ENCODE data around the gene CREB5.

The CREB5 gene

GRCh38 chr7:28684650-28685241 is 272.4 kb downstream of the CREB5 start:
- Mint-ChIP-seq H3K9me3 (no peaks in the 10 kb centered on the region), H3K36me3 (ENCODE audit: low read depth) (no peaks in the 10 kb centered on the region), H3K4me1 (ENCODE audit: low read depth) (no peaks in the 10 kb centered on the region), H3K27me3 (ENCODE audit: low read depth) (no peaks in the 10 kb centered on the region), H3K27ac (no peak overlapping the region), H3K4me3 (no peak overlapping the region)
- DNase-seq (ENCODE audit: low spot score) = no peak

- H3K4me3 Mint-ChIP-seq = no peak overlapping the region
- no peaks in the 10 kb centered on the region for H3K4me1 Mint-ChIP-seq (ENCODE audit: low read depth)
- H3K36me3 Mint-ChIP-seq (ENCODE audit: low read depth) = no peaks in the 10 kb centered on the region
- no peak overlapping the region for H3K27ac Mint-ChIP-seq
- no peaks in the 10 kb centered on the region for H3K9me3 Mint-ChIP-seq
- no peaks in the 10 kb centered on the region for H3K27me3 Mint-ChIP-seq (ENCODE audit: low read depth)
- no peak for DNase-seq (ENCODE audit: low spot score)
Observed at GRCh38 chr7:28685242-28685643, 272.9 kb downstream of the CREB5 start.

- H3K36me3 Mint-ChIP-seq (ENCODE audit: low read depth) = no peaks in the 10 kb centered on the region
- DNase-seq (ENCODE audit: low spot score) = no peak
- no peaks in the 10 kb centered on the region for H3K27me3 Mint-ChIP-seq (ENCODE audit: low read depth)
Observed at GRCh38 chr7:28685644-28686417, 273.5 kb downstream of the CREB5 start.

GRCh38 chr7:28686418-28686800 is 274.1 kb downstream of the CREB5 start:
- Mint-ChIP-seq H3K4me3 (no peak overlapping the region), H3K4me1 (ENCODE audit: low read depth) (no peaks in the 10 kb centered on the region), H3K27me3 (ENCODE audit: low read depth) (no peaks in the 10 kb centered on the region), H3K9me3 (no peaks in the 10 kb centered on the region), H3K36me3 (ENCODE audit: low read depth) (no peaks in the 10 kb centered on the region), H3K27ac (no peak overlapping the region)
- DNase-seq (ENCODE audit: low spot score) = no peak

More at GRCh38 chr7:28685644-28686417, 273.5 kb downstream of the CREB5 start:
- Mint-ChIP-seq H3K27ac (no peak overlapping the region), H3K9me3 (no peaks in the 10 kb centered on the region), H3K4me1 (ENCODE audit: low read depth) (no peaks in the 10 kb centered on the region), H3K4me3 (no peak overlapping the region)

- H3K27me3 Mint-ChIP-seq (ENCODE audit: low read depth) = no peaks in the 10 kb centered on the region
- no peak overlapping the region for H3K4me3 Mint-ChIP-seq
- no peak overlapping the region for H3K27ac Mint-ChIP-seq
- no peaks in the 10 kb centered on the region for H3K36me3 Mint-ChIP-seq (ENCODE audit: low read depth)
- H3K9me3 Mint-ChIP-seq = no peaks in the 10 kb centered on the region
- DNase-seq (ENCODE audit: low spot score) = no peak
- no peaks in the 10 kb centered on the region for H3K4me1 Mint-ChIP-seq (ENCODE audit: low read depth)
Observed at GRCh38 chr7:28687537-28687936, 275.2 kb downstream of the CREB5 start.

GRCh38 chr7:28688174-28688573 is 275.9 kb downstream of the CREB5 start:
- no peaks in the 10 kb centered on the region for H3K36me3 Mint-ChIP-seq (ENCODE audit: low read depth)
- H3K9me3 Mint-ChIP-seq = no peaks in the 10 kb centered on the region
- no peak overlapping the region for H3K27ac Mint-ChIP-seq
- no peak overlapping the region for H3K4me3 Mint-ChIP-seq
- no peaks in the 10 kb centered on the region for H3K4me1 Mint-ChIP-seq (ENCODE audit: low read depth)
- no peaks in the 10 kb centered on the region for H3K27me3 Mint-ChIP-seq (ENCODE audit: low read depth)
- no peak for DNase-seq (ENCODE audit: low spot score)

GRCh38 chr7:28688651-28689050 is 276.3 kb downstream of the CREB5 start:
- H3K36me3 Mint-ChIP-seq (ENCODE audit: low read depth) = no peaks in the 10 kb centered on the region
- H3K4me3 Mint-ChIP-seq = no peak overlapping the region
- no peaks in the 10 kb centered on the region for H3K4me1 Mint-ChIP-seq (ENCODE audit: low read depth)
- H3K27ac Mint-ChIP-seq = no peak overlapping the region
- no peak for DNase-seq (ENCODE audit: low spot score)
- H3K27me3 Mint-ChIP-seq (ENCODE audit: low read depth) = no peaks in the 10 kb centered on the region
- H3K9me3 Mint-ChIP-seq = no peaks in the 10 kb centered on the region

- no peaks in the 10 kb centered on the region for H3K27me3 Mint-ChIP-seq (ENCODE audit: low read depth)
- no peak for DNase-seq (ENCODE audit: low spot score)
- H3K4me3 Mint-ChIP-seq = no peak overlapping the region
- no peaks in the 10 kb centered on the region for H3K9me3 Mint-ChIP-seq
- no peaks in the 10 kb centered on the region for H3K4me1 Mint-ChIP-seq (ENCODE audit: low read depth)
- H3K27ac Mint-ChIP-seq = no peak overlapping the region
- no peaks in the 10 kb centered on the region for H3K36me3 Mint-ChIP-seq (ENCODE audit: low read depth)
Observed at GRCh38 chr7:28695300-28696295, 283.3 kb downstream of the CREB5 start.

GRCh38 chr7:28697913-28698563 is 285.7 kb downstream of the CREB5 start:
- Mint-ChIP-seq H3K27ac (no peak overlapping the region), H3K36me3 (ENCODE audit: low read depth) (no peaks in the 10 kb centered on the region), H3K9me3 (no peaks in the 10 kb centered on the region), H3K4me3 (no peak overlapping the region), H3K27me3 (ENCODE audit: low read depth) (no peaks in the 10 kb centered on the region), H3K4me1 (ENCODE audit: low read depth) (no peaks in the 10 kb centered on the region)
- DNase-seq (ENCODE audit: low spot score) = no peak

- Mint-ChIP-seq H3K27me3 (ENCODE audit: low read depth) (no peaks in the 10 kb centered on the region), H3K4me1 (ENCODE audit: low read depth) (no peaks in the 10 kb centered on the region), H3K4me3 (no peak overlapping the region), H3K9me3 (no peaks in the 10 kb centered on the region), H3K36me3 (ENCODE audit: low read depth) (no peaks in the 10 kb centered on the region), H3K27ac (no peak overlapping the region)
- no peak for DNase-seq (ENCODE audit: low spot score)
Observed at GRCh38 chr7:28698840-28699239, 286.5 kb downstream of the CREB5 start.

GRCh38 chr7:28700096-28700495 is 287.8 kb downstream of the CREB5 start:
- Mint-ChIP-seq H3K4me1 (ENCODE audit: low read depth) (no peaks in the 10 kb centered on the region), H3K27me3 (ENCODE audit: low read depth) (no peaks in the 10 kb centered on the region), H3K27ac (no peak overlapping the region), H3K9me3 (no peaks in the 10 kb centered on the region), H3K36me3 (ENCODE audit: low read depth) (no peaks in the 10 kb centered on the region), H3K4me3 (no peak overlapping the region)
- no peak for DNase-seq (ENCODE audit: low spot score)

GRCh38 chr7:28700790-28701203 is 288.5 kb downstream of the CREB5 start:
- no peak overlapping the region for H3K4me3 Mint-ChIP-seq
- H3K27me3 Mint-ChIP-seq (ENCODE audit: low read depth) = no peaks in the 10 kb centered on the region
- H3K4me1 Mint-ChIP-seq (ENCODE audit: low read depth) = no peaks in the 10 kb centered on the region
- no peaks in the 10 kb centered on the region for H3K9me3 Mint-ChIP-seq
- no peak for DNase-seq (ENCODE audit: low spot score)
- no peak overlapping the region for H3K27ac Mint-ChIP-seq
- H3K36me3 Mint-ChIP-seq (ENCODE audit: low read depth) = no peaks in the 10 kb centered on the region

- Mint-ChIP-seq H3K36me3 (ENCODE audit: low read depth) (no peaks in the 10 kb centered on the region), H3K4me1 (ENCODE audit: low read depth) (no peaks in the 10 kb centered on the region), H3K27me3 (ENCODE audit: low read depth) (no peaks in the 10 kb centered on the region), H3K4me3 (no peak overlapping the region), H3K27ac (no peak overlapping the region), H3K9me3 (no peaks in the 10 kb centered on the region)
- DNase-seq (ENCODE audit: low spot score) = no peak
Observed at GRCh38 chr7:28701731-28702130, 289.4 kb downstream of the CREB5 start.

Measured in T-helper 2 cell treated with Interferon-gamma antibody and Interleukin-4, amounts not matched to agents 5 μg/mL and 100 μg/mL, for 36 hours (primary cell).